ENCODE results near the gene ELMOD3.

ELMOD3 gene

GRCh38 chr2:85440729-85441128 is 86.2 kb downstream of the ELMOD3 start:
- DNase-seq (ENCODE audit: low read depth in 3 of 3) = no peak

Data from stimulated activated CD4-positive, alpha-beta T cell treated with anti-CD3 and anti-CD28 coated beads, TNF-alpha, amount 100 ng/mL, for 48 hours (primary cell).